ENCODE measurements around the gene RRAGB.
"Not testable (repeated sequence)": the region's sequence is repeated elsewhere in the genome, so short reads cannot be mapped to it uniquely, and the experiment has no call there.

RRAGB gene

DNA sequence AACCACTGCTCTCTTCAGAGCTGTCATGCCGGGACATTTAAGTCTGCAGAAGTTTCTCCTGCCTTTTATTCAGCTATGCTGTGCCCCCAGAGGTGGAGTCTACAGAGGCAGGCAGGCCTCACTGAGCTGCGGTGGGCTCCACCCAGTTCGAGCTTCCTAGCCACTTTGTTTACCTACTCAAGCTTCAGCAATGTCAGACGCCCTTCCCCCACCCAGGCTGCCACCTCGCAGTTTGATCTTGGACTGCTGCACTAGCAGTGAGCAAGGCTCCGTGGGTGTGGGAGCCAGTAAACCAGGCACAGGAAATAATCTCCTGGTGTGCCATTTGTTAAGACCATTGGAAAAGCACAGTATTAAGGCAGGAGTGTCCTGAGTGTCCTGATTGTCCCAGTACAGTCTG lies 56.9 kb downstream of the RRAGB start:
- DNase-seq = not testable (repeated sequence)

GRCh38 chrX:55777596-55777995 lies 60.0 kb downstream of the RRAGB start:
- no peak for DNase-seq

DNA sequence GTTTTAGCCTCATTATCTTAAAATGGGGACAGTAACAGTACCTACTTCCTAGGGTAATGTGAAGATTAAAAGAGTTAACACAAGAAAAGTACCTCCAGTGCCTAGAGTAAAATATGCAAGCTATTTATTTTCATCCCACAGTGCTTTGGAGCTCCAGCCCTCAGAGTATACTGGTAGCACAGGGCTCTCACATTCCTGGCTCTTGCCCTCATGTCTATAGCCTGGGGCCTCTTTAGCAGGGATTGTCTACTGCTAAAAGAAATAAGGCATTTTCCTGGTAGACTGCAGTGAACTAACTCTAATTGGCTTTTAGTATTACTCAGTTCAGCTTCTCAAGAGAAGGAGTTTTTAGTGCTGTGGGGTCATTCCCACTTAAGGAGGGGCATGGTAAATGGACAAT lies 60.8 kb downstream of the RRAGB start:
- no peak for DNase-seq

DNA sequence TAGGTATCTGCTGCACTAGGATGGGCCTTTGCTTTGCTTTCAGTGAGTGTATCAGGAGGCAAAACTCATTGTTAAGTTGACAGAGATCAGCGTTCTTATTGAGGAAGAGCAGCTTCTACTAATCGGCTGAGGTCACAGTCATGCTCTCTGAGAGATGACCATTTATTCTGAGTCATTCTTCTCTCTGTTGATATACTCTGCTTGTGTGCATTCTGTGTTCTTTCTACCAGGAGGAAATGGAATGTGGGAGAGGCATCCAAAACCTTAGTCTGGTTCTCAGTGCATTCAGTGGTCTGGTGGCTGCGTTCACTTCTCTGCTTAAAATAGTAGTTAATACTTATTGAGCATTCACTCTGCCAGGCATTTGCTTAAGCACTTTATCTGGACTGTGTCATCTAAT lies 66.2 kb downstream of the RRAGB start:
- DNase-seq = no peak

GRCh38 chrX:55787063-55787462 lies 69.5 kb downstream of the RRAGB start:
- DNase-seq = no peak

DNA sequence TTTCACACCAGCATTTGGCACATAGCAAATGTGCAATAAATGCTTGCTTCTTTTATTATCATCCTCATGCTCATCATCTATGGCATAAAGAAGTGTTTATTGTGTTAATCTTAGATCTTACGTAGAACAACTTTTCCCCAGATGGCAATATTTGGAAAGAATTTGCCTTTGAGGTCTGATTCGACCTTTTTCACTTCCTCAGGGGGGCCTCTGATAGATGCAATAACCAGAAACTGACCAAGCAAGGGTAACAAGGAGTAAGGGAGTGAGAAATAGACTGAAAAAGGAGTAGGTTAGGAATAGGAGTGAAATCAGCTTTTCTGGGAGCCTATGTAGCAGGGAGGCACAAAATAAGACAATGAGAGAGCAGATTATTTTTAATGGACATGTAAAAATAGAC lies 70.2 kb downstream of the RRAGB start:
- no peak for DNase-seq

DNA sequence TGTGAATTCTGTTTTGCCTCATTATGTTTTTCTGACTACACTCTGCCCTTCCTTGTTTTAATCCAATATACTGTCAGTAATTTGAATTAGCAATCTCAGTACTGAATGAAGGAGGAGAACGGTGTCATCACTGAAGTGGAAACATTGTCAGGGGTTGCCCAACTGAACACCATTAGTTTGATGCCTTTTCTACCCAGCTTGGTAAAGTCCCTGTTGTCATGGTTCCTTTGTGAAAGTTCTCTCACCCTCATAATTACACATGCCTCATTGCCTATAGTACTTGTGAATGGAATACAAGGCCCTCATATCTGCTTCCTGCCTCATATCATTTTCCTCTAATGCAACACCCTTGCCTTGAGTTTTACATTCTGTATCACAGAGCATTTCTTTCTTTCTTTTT lies 76.9 kb downstream of the RRAGB start:
- DNase-seq = no peak

DNA sequence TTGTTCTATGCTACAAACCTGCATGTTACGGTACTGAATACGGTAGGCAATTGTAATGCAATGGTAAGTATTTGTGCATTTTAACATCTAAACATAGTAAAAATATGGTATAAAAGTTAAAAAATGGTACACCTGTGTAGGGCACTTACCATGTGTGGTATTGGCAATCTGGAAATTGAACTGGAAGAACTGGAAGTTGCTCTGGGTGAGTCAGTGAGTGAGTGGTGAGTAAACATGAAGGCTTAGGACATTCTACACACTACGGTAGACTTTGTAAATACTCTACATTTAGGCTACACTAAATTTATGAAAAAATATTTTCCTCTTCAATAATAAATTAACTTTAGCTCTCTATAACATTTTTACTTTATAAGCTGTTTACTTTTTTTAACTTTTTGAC lies 78.9 kb downstream of the RRAGB start:
- DNase-seq = no peak

DNA sequence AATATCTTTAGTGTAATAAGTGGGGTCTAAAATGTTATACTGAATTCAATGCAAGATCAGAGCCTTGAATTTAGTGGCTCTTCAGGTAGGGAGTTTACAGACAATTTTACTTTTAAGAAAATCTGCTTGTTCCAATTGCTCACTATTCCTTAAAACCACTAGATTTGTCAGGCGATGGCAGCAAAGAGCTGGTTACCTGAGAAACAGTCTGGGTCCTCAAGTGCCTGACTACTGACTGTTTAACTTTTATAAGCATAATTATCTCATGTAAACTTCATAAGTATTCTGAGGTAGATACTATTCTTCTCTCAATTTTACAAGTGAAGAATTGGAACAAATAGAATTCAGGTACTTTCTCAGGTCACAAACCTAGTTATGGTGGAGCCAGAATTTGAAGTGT lies 84.3 kb downstream of the RRAGB start:
- no peak for DNase-seq

Data from NCI-H1694 treated with DMSO at 0.1 percent for 48 hours (cell line).